GM21390 (cell line): Measurements from ENCODE around the gene TMEM225B.
"Not testable (repeated sequence)": the region's sequence is repeated elsewhere in the genome, so short reads cannot be mapped to it uniquely, and the experiment has no call there.

Source experiments
- ATAC-seq: cut with Tn5 transposase; IDR thresholded peaks from one replicate; pipeline ENCODE4 v1.9.1; 2021; ENCODE audit not compliant: unreplicated experiment

The TMEM225B gene

DNA sequence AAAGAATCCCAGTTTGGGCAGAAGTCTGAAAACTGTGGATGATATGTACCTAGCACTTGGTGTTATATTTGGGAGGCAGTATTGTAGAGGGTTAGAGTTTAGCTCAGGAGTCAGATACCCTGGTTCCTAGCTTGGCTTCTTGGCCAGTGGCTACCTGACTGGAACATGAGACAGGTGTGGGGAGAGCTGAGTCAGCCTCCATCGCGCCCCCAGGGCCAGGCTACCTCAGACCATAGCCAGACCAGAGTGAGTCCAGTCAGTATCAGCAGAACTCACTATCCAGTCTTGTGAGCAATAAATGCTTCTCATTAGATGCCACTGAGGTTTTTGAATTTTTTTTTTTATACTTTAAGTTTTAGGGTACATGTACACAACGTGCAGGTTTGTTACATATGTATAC, 55.7 kb downstream of the TMEM225B start:
- no peak for ATAC-seq

GRCh38 chr7:99654626-99655025, 56.6 kb downstream of the TMEM225B start:
- not testable (repeated sequence) for ATAC-seq

GRCh38 chr7:99657879-99658278, 59.8 kb downstream of the TMEM225B start:
- not testable (repeated sequence) for ATAC-seq
